IMR-90 (cell line): ENCODE data around the gene ARHGEF6. TPM values are rescaled to one million over a fixed set of nuclear protein-coding genes. Genes with fewer than 3 reads are reported as not detected.

Source experiments
- ATAC-seq: fragments of 200-7000 bp; cut with Tn5 transposase; 2 replicates; pipeline ENCODE4 v1.9.1; 2020; ENCODE audit warnings: low read depth, mild to moderate bottlenecking, moderate library complexity
- BruUV-seq: library from RNA; stranded (reverse); fragments of 400-500 nt; replicated peaks from 2 replicates; lab custom pipeline; 2021; lab: Mats Ljungman, UMichigan
- CTCF ChIA-PET: fragments of 300-600 bp; formaldehyde crosslinking; extraction: SDS; loops from one replicate; lab custom pipeline; 2021; ENCODE audit warnings: antibody characterized with exemption; lab: Yijun Ruan, JAX
- POLR2A ChIA-PET: fragments of 300-600 bp; sonication (Branson Sonifier 250); formaldehyde crosslinking; loops from one replicate; lab custom pipeline; 2022; ENCODE audit warnings: antibody characterized with exemption; ENCODE audit not compliant: unreplicated experiment; lab: Charles Lee
- DNase-seq: peaks from one replicate; pipeline ENCODE4 v3.0.0; 2013
- H2AFZ ChIP-seq: replicated peaks from 2 replicates; pipeline ENCODE3; 2013; ENCODE audit warnings: low read length, mild to moderate bottlenecking; ENCODE audit not compliant: poor library complexity
- H2AK5ac ChIP-seq: 2 replicates; pipeline ENCODE4 v1.6.1; 2013; ENCODE audit warnings: low read depth, low read length, inconsistent platforms
- H2AK9ac ChIP-seq: replicated peaks from 2 replicates; pipeline ENCODE3; 2013; ENCODE audit warnings: mild to moderate bottlenecking, low read depth, low read length, moderate library complexity; ENCODE audit not compliant: poor library complexity
- H2BK120ac ChIP-seq: 2 replicates; pipeline ENCODE4 v1.6.1; 2013; ENCODE audit warnings: low read depth, low read length, inconsistent platforms
- H2BK15ac ChIP-seq: 3 replicates; pipeline ENCODE4 v1.6.1; 2013; ENCODE audit warnings: low read depth, low read length, inconsistent platforms
- H2BK20ac ChIP-seq: 2 replicates; pipeline ENCODE4 v1.6.1; 2013; ENCODE audit warnings: low read depth, mild to moderate bottlenecking, inconsistent platforms, low read length, moderate library complexity
- H2BK5ac ChIP-seq: 2 replicates; pipeline ENCODE4 v1.6.1; 2013; ENCODE audit warnings: mild to moderate bottlenecking, low read depth, low read length, inconsistent platforms; ENCODE audit not compliant: poor library complexity, severe bottlenecking
- H3K14ac ChIP-seq: replicated peaks from 2 replicates; pipeline ENCODE4 v1.6.1; 2013; ENCODE audit warnings: low read depth, low read length, inconsistent platforms
- H3K18ac ChIP-seq: 2 replicates; pipeline ENCODE4 v1.6.1; 2013; ENCODE audit warnings: low read depth, low read length, control low read depth
- H3K23ac ChIP-seq: 2 replicates; pipeline ENCODE4 v1.6.1; 2013; ENCODE audit warnings: low read depth, low read length, inconsistent platforms
- H3K27ac ChIP-seq: 2 replicates; pipeline ENCODE4 v1.5.1; 2013; ENCODE audit warnings: mild to moderate bottlenecking, control low read depth, low read length; ENCODE audit not compliant: insufficient read depth
- H3K27me3 ChIP-seq: 2 replicates; pipeline ENCODE4 v1.6.1; 2013; ENCODE audit warnings: low read length; ENCODE audit not compliant: control insufficient read depth, insufficient read depth
- H3K36me3 ChIP-seq: 2 replicates; pipeline ENCODE4 v1.6.1; 2013; ENCODE audit warnings: low read length, mixed read lengths; ENCODE audit not compliant: control insufficient read depth, insufficient read depth
- H3K4ac ChIP-seq: 2 replicates; pipeline ENCODE4 v1.6.1; 2013; ENCODE audit warnings: low read depth, low read length, inconsistent platforms
- H3K4me1 ChIP-seq: 2 replicates; pipeline ENCODE4 v1.6.1; 2013; ENCODE audit warnings: low read length, mixed read lengths; ENCODE audit not compliant: control insufficient read depth, insufficient read depth
- H3K4me2 ChIP-seq: 2 replicates; pipeline ENCODE4 v1.6.1; 2013; ENCODE audit warnings: low read depth, mild to moderate bottlenecking, control low read depth, low read length, moderate library complexity
- H3K4me3 ChIP-seq: 2 replicates; pipeline ENCODE4 v1.5.1; 2013; ENCODE audit warnings: low read depth, mild to moderate bottlenecking, control low read depth, low read length, moderate library complexity; ENCODE audit not compliant: insufficient read depth
- H3K56ac ChIP-seq: 2 replicates; pipeline ENCODE4 v1.6.1; 2013; ENCODE audit warnings: low read length, inconsistent platforms; ENCODE audit not compliant: insufficient read depth; ENCODE audit errors: extremely low read depth
- H3K79me1 ChIP-seq, 2 experiments: 2 replicates each; pipeline ENCODE4 v1.6.1; 2013; ENCODE audit warnings: low read length in 2 of 2, inconsistent platforms in 1 of 2, low read depth in 1 of 2
- H3K9ac ChIP-seq: 2 replicates; pipeline ENCODE4 v1.6.1; 2013; ENCODE audit warnings: low read depth, low read length, control low read depth
- H3K9me1 ChIP-seq: 2 replicates; pipeline ENCODE4 v1.6.1; 2013; ENCODE audit warnings: low read length, inconsistent platforms; ENCODE audit not compliant: insufficient read depth
- H3K9me3 ChIP-seq: 2 replicates; pipeline ENCODE4 v1.6.1; 2013; ENCODE audit warnings: low read length; ENCODE audit not compliant: control insufficient read depth, insufficient read depth
- H4K20me1 ChIP-seq: 2 replicates; pipeline ENCODE4 v1.6.1; 2013; ENCODE audit warnings: low read length, inconsistent platforms; ENCODE audit not compliant: insufficient read depth
- H4K5ac ChIP-seq: 2 replicates; pipeline ENCODE4 v1.6.1; 2013; ENCODE audit warnings: mild to moderate bottlenecking, low read depth, low read length, control low read depth
- H4K8ac ChIP-seq, 2 experiments: 2 replicates each; pipeline ENCODE4 v1.6.1; 2013; ENCODE audit warnings: low read depth in 2 of 2, low read length in 2 of 2, control low read depth in 1 of 2, inconsistent platforms in 1 of 2
- H4K91ac ChIP-seq: 2 replicates; pipeline ENCODE4 v1.6.1; 2013; ENCODE audit warnings: low read depth, low read length, inconsistent platforms; ENCODE audit not compliant: insufficient read depth
- BHLHE40 ChIP-seq: fragments of 150-350 bp; IDR thresholded peaks from 2 replicates; pipeline ENCODE4 v1.6.1; 2016; ENCODE audit warnings: mild to moderate bottlenecking, low read depth, low read length
- CHD1 ChIP-seq: IDR thresholded peaks from 2 replicates; pipeline ENCODE4 v1.6.1; 2012; ENCODE audit warnings: low read depth, low read length, improper control_type of control experiment
- CTCF ChIP-seq: conservative IDR thresholded peaks from 2 replicates; pipeline ENCODE4 v1.5.1; 2012; ENCODE audit warnings: mild to moderate bottlenecking, low read depth, low read length, improper control_type of control experiment
- ELK1 ChIP-seq: fragments of 150-350 bp; IDR thresholded peaks from 2 replicates; pipeline ENCODE4 v1.6.1; 2016; ENCODE audit warnings: low read depth, mild to moderate bottlenecking, low read length, moderate library complexity, borderline replicate concordance
- MAFK ChIP-seq: IDR thresholded peaks from 2 replicates; pipeline ENCODE4 v1.6.1; 2012; ENCODE audit warnings: low read depth, low read length, improper control_type of control experiment
- MAZ ChIP-seq: IDR thresholded peaks from 2 replicates; pipeline ENCODE4 v1.6.1; 2012; ENCODE audit warnings: low read depth, mild to moderate bottlenecking, low read length, improper control_type of control experiment, moderate library complexity, borderline replicate concordance
- MXI1 ChIP-seq: IDR thresholded peaks from 2 replicates; pipeline ENCODE4 v1.6.1; 2012; ENCODE audit warnings: low read depth, mild to moderate bottlenecking, low read length, moderate library complexity, borderline replicate concordance
- POLR2A ChIP-seq: IDR thresholded peaks from 2 replicates; pipeline ENCODE4 v1.6.1; 2012; ENCODE audit warnings: mild to moderate bottlenecking, low read depth, low read length
- RAD21 ChIP-seq: IDR thresholded peaks from 2 replicates; pipeline ENCODE4 v1.6.1; 2012; ENCODE audit warnings: low read length, improper control_type of control experiment
- RCOR1 ChIP-seq: IDR thresholded peaks from 2 replicates; pipeline ENCODE4 v1.6.1; 2012; ENCODE audit warnings: mild to moderate bottlenecking, low read length, improper control_type of control experiment; ENCODE audit not compliant: insufficient replicate concordance
- RFX5 ChIP-seq: IDR thresholded peaks from 2 replicates; pipeline ENCODE4 v1.8.0; 2012; ENCODE audit warnings: low read depth, mild to moderate bottlenecking, low read length, moderate library complexity
- SMC3 ChIP-seq: fragments of 150-350 bp; IDR thresholded peaks from 2 replicates; pipeline ENCODE4 v1.6.1; 2016; ENCODE audit warnings: low read depth, mild to moderate bottlenecking, antibody characterized with exemption, low read length, moderate library complexity
- WGBS, 2 experiments: methylation state at CpG; one replicate each; pipeline versions ENCODE4 v1.1.5 to v1.1.7; 2013; ENCODE audit warnings: missing lambda C conversion rate in 2 of 2; ENCODE audit not compliant: insufficient read length in 1 of 2; ENCODE audit errors: extremely low coverage in 2 of 2; 5-methylcytosine and 5-hydroxymethylcytosine counted together
- dilution Hi-C: fragments of 300-500 bp; cut with HindIII; formaldehyde crosslinking; loops from one replicate; pipeline ENCODE4 v1.14.3; 2018; ENCODE audit warnings: low sequenced_read_pairs; ENCODE audit not compliant: unreplicated experiment
- in situ Hi-C: fragments of 300-500 bp; cut with MboI; formaldehyde crosslinking; loops from 3 replicates; pipeline ENCODE4 v1.14.3; 2019; ENCODE audit warnings: low sequenced_read_pairs, inconsistent platforms, mixed read lengths
- intact Hi-C: fragments of 100-400 bp; cut with micrococcal nuclease; formaldehyde crosslinking; loops from 2 replicates; pipeline ENCODE4 v1.10.0; 2022
- polyA plus RNA-seq, 3 experiments: library from polyadenylated mRNA; depleted of rRNA; stranded (reverse); fragments of >200 nt; gene quantifications; 2 replicates each; pipeline ENCODE4 v1.2.3, GENCODE V29; 2012; ENCODE audit warnings: low replicate concordance in 1 of 3
- total RNA-seq: library from RNA; depleted of rRNA; stranded (reverse); fragments of >200 nt; gene quantifications from 2 replicates; pipeline ENCODE4 v1.2.3, GENCODE V29; 2012

The ARHGEF6 gene
- total and polyA plus RNA-seq, 2 of the 4 experiments (the other 2 are of a cell fraction), result 2.1 to 2.7 TPM

DNA sequence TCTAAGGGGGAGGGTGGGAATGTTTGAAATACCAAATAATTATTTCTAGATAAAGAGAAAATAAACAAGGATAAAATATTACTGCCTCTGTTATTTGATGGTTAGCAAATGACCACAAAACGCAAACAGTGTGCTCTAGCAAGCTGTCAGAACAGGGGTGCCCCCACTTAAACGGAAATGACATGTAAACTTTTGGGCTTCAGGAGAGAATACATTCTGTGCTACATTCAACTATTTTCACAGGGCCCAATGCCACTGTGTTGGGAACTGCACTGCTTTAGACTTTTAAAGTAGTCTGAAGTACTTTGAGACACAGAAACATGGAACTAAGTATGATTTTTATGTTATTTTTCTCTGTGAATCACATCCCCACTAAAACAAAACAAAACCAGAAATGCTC is 118.6 kb downstream of the ARHGEF6 start:
- Histone ChIP-seq H3K56ac (no peak overlapping the region), H2BK15ac (no peak overlapping the region), H2AFZ (no peak overlapping the region), H3K18ac (no peak overlapping the region), H2AK9ac (no peak overlapping the region), H3K4me2 (no peak overlapping the region), H2BK120ac (no peak overlapping the region), H3K27ac (no peak overlapping the region), H4K5ac (no peak overlapping the region), H3K79me1 (no peaks in the 10 kb centered on the region), H3K23ac (no peak overlapping the region), H3K9ac (no peak overlapping the region), H4K20me1 (no peaks in the 10 kb centered on the region), H4K91ac (no peak overlapping the region), H3K4me1 (no peaks in the 10 kb centered on the region), H4K8ac (no peak overlapping the region), H3K14ac (no peak overlapping the region), H2BK20ac (no peak overlapping the region), H3K4me3 (no peak overlapping the region), H3K9me3 (peaks cover 4% of the 10 kb centered on the region), H3K27me3 (peaks cover 6% of the 10 kb centered on the region), H2AK5ac (no peak overlapping the region), H3K9me1 (no peaks in the 10 kb centered on the region), H2BK5ac (no peak overlapping the region), H3K36me3 (no peaks in the 10 kb centered on the region), H3K4ac (no peak overlapping the region)
- POLR2A ChIA-PET, result no interaction called here
- dilution Hi-C loops, result no loop called here
- DNase-seq (no peak), ATAC-seq (no peak)
- CTCF ChIA-PET, result no interaction called here
- no TSS peak for BruUV-seq
- TF ChIP-seq RCOR1 (no peak), RFX5 (no peak), SMC3 (no peak), RAD21 (no peak), MAZ (no peak), CTCF (no peak), MXI1 (no peak), MAFK (no peak), POLR2A (no peak), BHLHE40 (no peak), ELK1 (no peak), CHD1 (no peak)
- WGBS, 2 experiments, result no CpG with 5 or more reads among the region's 2 CpGs
- intact Hi-C loops, result no loop called here
- in situ Hi-C loops, result no loop called here
